OCI-LY7 (cell line): ENCODE measurements around the gene ADCY7.

ENCODE experiments used
- EZH2phosphoT487 ChIP-seq: fragments of 200-600 bp; sonication (generic); IDR thresholded peaks from 2 replicates; pipeline ENCODE4 v1.6.1; 2018; ENCODE audit warnings: low read depth, borderline replicate concordance, mild to moderate bottlenecking, mixed run types, antibody characterized with exemption, low read length, moderate library complexity, mixed read lengths
- TF ChIP-seq, protein P1 (sequence below): fragments of 200-600 bp; sonication (generic); conservative IDR thresholded peaks from 2 replicates; pipeline ENCODE4 v1.5.1; 2014; ENCODE audit warnings: mild to moderate bottlenecking, antibody characterized with exemption, low read length, moderate library complexity, mixed read lengths

- TF ChIP-seq, protein P1, sequence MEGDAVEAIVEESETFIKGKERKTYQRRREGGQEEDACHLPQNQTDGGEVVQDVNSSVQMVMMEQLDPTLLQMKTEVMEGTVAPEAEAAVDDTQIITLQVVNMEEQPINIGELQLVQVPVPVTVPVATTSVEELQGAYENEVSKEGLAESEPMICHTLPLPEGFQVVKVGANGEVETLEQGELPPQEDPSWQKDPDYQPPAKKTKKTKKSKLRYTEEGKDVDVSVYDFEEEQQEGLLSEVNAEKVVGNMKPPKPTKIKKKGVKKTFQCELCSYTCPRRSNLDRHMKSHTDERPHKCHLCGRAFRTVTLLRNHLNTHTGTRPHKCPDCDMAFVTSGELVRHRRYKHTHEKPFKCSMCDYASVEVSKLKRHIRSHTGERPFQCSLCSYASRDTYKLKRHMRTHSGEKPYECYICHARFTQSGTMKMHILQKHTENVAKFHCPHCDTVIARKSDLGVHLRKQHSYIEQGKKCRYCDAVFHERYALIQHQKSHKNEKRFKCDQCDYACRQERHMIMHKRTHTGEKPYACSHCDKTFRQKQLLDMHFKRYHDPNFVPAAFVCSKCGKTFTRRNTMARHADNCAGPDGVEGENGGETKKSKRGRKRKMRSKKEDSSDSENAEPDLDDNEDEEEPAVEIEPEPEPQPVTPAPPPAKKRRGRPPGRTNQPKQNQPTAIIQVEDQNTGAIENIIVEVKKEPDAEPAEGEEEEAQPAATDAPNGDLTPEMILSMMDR: no peak
- no peak for TF ChIP-seq EZH2phosphoT487
Observed at GRCh38 chr16:50322333-50322732, 56.0 kb downstream of the ADCY7 start.
